Keratinocyte (primary cell): Measurements from ENCODE around the gene MS4A6E. TPM values are rescaled to one million over a fixed set of nuclear protein-coding genes. Genes with fewer than 3 reads are reported as not detected.

Experiments
- DNase-seq: peaks from one replicate; pipeline ENCODE4 v3.0.0-alpha.2; 2011; ENCODE audit warnings: low read depth, missing footprints, low spot score
- FAIRE-seq: peaks from 2 replicates; lab custom pipeline; 2011; peaks lifted over from hg19 to GRCh38; lab: Jason Lieb, UNC
- H2AFZ ChIP-seq: 2 replicates; pipeline ENCODE4 v1.6.0; 2012; ENCODE audit warnings: low read length, control low read depth, inconsistent platforms; ENCODE audit not compliant: control insufficient read depth
- H3K27ac ChIP-seq: 2 replicates; pipeline ENCODE4 v1.5.1; 2011; ENCODE audit warnings: low read length; ENCODE audit not compliant: control insufficient read depth, insufficient read depth
- H3K27me3 ChIP-seq: 3 replicates; pipeline ENCODE4 v1.6.0; 2011; ENCODE audit warnings: low read length; ENCODE audit not compliant: control insufficient read depth, insufficient read depth; ENCODE audit errors: extremely low read depth
- H3K36me3 ChIP-seq, 2 experiments: 2 replicates in 1 of 2; 3 replicates in 1 of 2; pipeline ENCODE4 v1.5.1; 2011; ENCODE audit warnings: low read length in 2 of 2, mild to moderate bottlenecking in 1 of 2; ENCODE audit not compliant: control insufficient read depth in 2 of 2, insufficient read depth in 2 of 2; ENCODE audit errors: extremely low read depth in 1 of 2
- H3K4me1 ChIP-seq: 3 replicates; pipeline ENCODE4 v1.5.1; 2011; ENCODE audit warnings: low read length; ENCODE audit not compliant: control insufficient read depth, insufficient read depth; ENCODE audit errors: extremely low read depth
- H3K4me2 ChIP-seq: 3 replicates; pipeline ENCODE4 v1.6.0; 2011; ENCODE audit warnings: low read depth, low read length; ENCODE audit not compliant: control insufficient read depth, insufficient read depth; ENCODE audit errors: extremely low read depth
- H3K4me3 ChIP-seq, 3 experiments: fragments of 200-600 bp in 1 of 3; sonication (generic) in 1 of 3; 2 replicates in 2 of 3; 3 replicates in 1 of 3; pipeline ENCODE4 v1.5.1; 2011 to 2016; ENCODE audit warnings: low read length in 3 of 3, mild to moderate bottlenecking in 3 of 3, control low read depth in 2 of 3, inconsistent platforms in 1 of 3, low read depth in 1 of 3, mixed read lengths in 1 of 3, mixed run types in 1 of 3, moderate library complexity in 1 of 3; ENCODE audit not compliant: control insufficient read depth in 2 of 3, insufficient read depth in 2 of 3; ENCODE audit errors: extremely low read depth in 1 of 3
- H3K79me2 ChIP-seq: 2 replicates; pipeline ENCODE4 v1.6.0; 2012; ENCODE audit warnings: low read length; ENCODE audit not compliant: control insufficient read depth, insufficient read depth
- H3K9ac ChIP-seq: 3 replicates; pipeline ENCODE4 v1.6.0; 2011; ENCODE audit warnings: low read length; ENCODE audit not compliant: control insufficient read depth, insufficient read depth; ENCODE audit errors: extremely low read depth
- H3K9me1 ChIP-seq: 3 replicates; pipeline ENCODE4 v1.6.0; 2011; ENCODE audit warnings: low read length; ENCODE audit not compliant: control insufficient read depth, insufficient read depth; ENCODE audit errors: extremely low read depth
- H3K9me3 ChIP-seq: 2 replicates; pipeline ENCODE4 v1.5.1; 2012; ENCODE audit warnings: low read depth, low read length; ENCODE audit not compliant: control insufficient read depth
- H4K20me1 ChIP-seq: 3 replicates; pipeline ENCODE4 v1.6.0; 2011; ENCODE audit warnings: low read length; ENCODE audit not compliant: control insufficient read depth, insufficient read depth; ENCODE audit errors: extremely low read depth
- CTCF ChIP-seq, 3 experiments: IDR thresholded peaks in 1 of 3; conservative IDR thresholded peaks in 1 of 3; optimal IDR thresholded peaks in 1 of 3; 2 replicates in 2 of 3; 3 replicates in 1 of 3; pipeline versions ENCODE3 to v1.5.1; 2011; ENCODE audit warnings: low read length in 3 of 3, mild to moderate bottlenecking in 3 of 3, moderate library complexity in 2 of 3, control low read depth in 1 of 3, inconsistent platforms in 1 of 3; ENCODE audit not compliant: insufficient read depth in 2 of 3; ENCODE audit errors: extremely low read depth in 1 of 3
- EZH2 ChIP-seq: IDR thresholded peaks from one replicate; pipeline ENCODE4 v1.6.1; 2012; ENCODE audit warnings: inconsistent platforms, mild to moderate bottlenecking, low read length, moderate library complexity
- dilution Hi-C: fragments of 300-500 bp; cut with MboI; formaldehyde crosslinking; loops from one replicate; pipeline ENCODE4 v1.7.0; 2020; ENCODE audit warnings: low sequenced_read_pairs; ENCODE audit not compliant: extremely low pct_ligation_motif_present
- polyA plus RNA-seq, 5 experiments: library from polyadenylated mRNA; depleted of rRNA in 3 of 5; stranded (reverse) in 3 of 5; stranded (forward) in 1 of 5; unstranded in 1 of 5; fragments of >200 nt; gene quantifications; 1 replicate in 1 of 5; 2 replicates in 3 of 5; 3 replicates in 1 of 5; pipeline versions ENCODE4 v1.2.1 to v1.2.3, GENCODE V29; 2011 to 2012; ENCODE audit warnings: missing spikeins in 2 of 5, low read depth in 1 of 5, low replicate concordance in 1 of 5

The MS4A6E gene
- polyA plus RNA-seq, 1 donor (not counting 4 experiments of a cell fraction or from before 2014, with no cell fraction given): not detected

DNA sequence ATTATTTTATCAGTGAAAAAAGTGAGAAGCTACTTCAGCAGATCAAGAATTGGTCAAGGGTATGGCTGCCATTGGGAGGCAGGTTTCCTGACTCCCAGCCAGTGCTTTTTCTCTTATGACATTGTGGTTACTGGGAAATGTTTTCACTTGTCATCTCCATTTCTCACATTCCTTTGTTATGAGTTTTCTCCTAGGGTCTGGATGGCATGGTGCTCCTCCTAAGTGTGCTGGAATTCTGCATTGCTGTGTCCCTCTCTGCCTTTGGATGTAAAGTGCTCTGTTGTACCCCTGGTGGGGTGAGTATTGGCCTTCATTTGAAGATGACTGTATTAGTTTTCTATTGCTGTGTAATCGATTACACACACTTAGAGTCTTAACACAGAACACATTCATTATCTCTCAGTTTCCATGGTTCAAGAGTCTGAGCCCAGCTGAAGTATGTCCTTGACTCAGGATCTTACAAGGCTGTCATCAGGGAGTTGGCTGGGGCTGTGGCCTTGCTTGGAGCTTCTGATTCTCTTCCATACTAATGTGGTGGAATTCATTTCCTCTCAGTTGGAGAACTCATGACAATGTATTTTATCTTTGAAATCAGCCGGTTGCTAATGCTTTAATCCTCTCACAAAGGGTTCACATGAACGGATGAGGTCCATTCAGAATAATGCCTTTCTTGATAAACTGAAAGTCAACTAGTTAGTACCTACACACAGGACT lies 21.0 kb upstream of the MS4A6E start:
- no peaks in the 10 kb centered on the region for H4K20me1 ChIP-seq
- TF ChIP-seq CTCF (optimal IDR thresholded peaks at IDR 0.05 in 1 of 3, IDR thresholded peaks at IDR 0.05 in 1 of 3, conservative IDR thresholded peaks at IDR 0.05 in 1 of 3; ENCODE audit: extremely low read depth in 1 of 3, insufficient read depth in 2 of 3, low read length in 3 of 3) (no peak), EZH2 (no peak)
- H3K79me2 ChIP-seq: no peaks in the 10 kb centered on the region
- H3K27me3 ChIP-seq: no peaks in the 10 kb centered on the region
- no peaks in the 10 kb centered on the region for H3K9me3 ChIP-seq
- no peak for FAIRE-seq
- H3K9me1 ChIP-seq: no peaks in the 10 kb centered on the region
- dilution Hi-C loops: no loop called here
- no peak for DNase-seq
- no peak overlapping the region for H3K27ac ChIP-seq
- no peak overlapping the region for H2AFZ ChIP-seq
- H3K4me3 ChIP-seq: no peak overlapping the region
- H3K4me1 ChIP-seq: no peaks in the 10 kb centered on the region
- H3K36me3 ChIP-seq: no peaks in the 10 kb centered on the region
- H3K9ac ChIP-seq: no peak overlapping the region
- H3K4me2 ChIP-seq: no peak overlapping the region

DNA sequence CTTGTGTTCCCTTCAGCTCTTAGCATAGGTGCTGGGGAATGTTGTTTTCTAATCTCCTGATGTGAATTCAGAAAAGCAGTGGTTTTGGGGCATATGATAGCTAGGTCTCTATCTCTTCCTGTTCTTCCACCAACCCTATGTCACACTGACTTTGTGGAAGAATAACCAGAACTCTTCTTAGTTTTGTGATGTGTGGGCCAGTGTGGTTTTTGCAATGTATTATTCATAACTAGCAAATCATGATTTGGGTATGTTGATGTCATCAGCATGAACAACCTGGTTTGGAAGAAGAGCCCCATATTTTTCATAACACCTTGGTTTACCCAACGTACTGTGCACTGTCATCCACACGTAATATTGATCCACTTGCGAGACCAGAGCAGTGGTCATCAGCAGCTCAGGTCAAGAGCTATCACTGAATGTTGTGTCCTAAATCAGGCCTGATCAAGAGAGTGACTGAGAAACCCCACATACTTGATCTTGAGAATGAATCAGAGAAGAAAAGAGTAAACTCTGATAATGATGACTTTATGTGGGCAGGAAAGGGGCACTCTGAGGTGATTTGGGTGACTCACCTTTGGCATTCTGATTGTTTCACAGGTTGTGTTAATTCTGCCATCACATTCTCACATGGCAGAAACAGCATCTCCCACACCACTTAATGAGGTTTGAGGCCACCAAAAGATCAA lies 19.4 kb upstream of the MS4A6E start:
- no peaks in the 10 kb centered on the region for H4K20me1 ChIP-seq
- no peak overlapping the region for H3K9ac ChIP-seq
- no peaks in the 10 kb centered on the region for H3K9me1 ChIP-seq
- no peaks in the 10 kb centered on the region for H3K9me3 ChIP-seq
- no peaks in the 10 kb centered on the region for H3K36me3 ChIP-seq
- H3K4me1 ChIP-seq: no peaks in the 10 kb centered on the region
- H2AFZ ChIP-seq: no peak overlapping the region
- no peaks in the 10 kb centered on the region for H3K27me3 ChIP-seq
- no peak for FAIRE-seq
- no peak overlapping the region for H3K4me2 ChIP-seq
- H3K27ac ChIP-seq: no peak overlapping the region
- DNase-seq: no peak
- dilution Hi-C loops: no loop called here
- TF ChIP-seq CTCF (optimal IDR thresholded peaks at IDR 0.05 in 1 of 3, IDR thresholded peaks at IDR 0.05 in 1 of 3, conservative IDR thresholded peaks at IDR 0.05 in 1 of 3; ENCODE audit: extremely low read depth in 1 of 3, insufficient read depth in 2 of 3, low read length in 3 of 3) (no peak), EZH2 (no peak)
- H3K4me3 ChIP-seq: no peak overlapping the region
- H3K79me2 ChIP-seq: no peaks in the 10 kb centered on the region
